HG03558 (cell line): ENCODE measurements around the gene FNBP1L.

Experiments
- ATAC-seq: cut with Tn5 transposase; IDR thresholded peaks from one replicate; pipeline ENCODE4 v1.9.1; 2021; ENCODE audit warnings: moderate number of reproducible peaks; ENCODE audit not compliant: unreplicated experiment; ENCODE audit errors: extremely low read depth

The FNBP1L gene

GRCh38 chr1:93603601-93604000 is 155.7 kb downstream of the FNBP1L start:
- no peak for ATAC-seq
